PFSK-1 (cell line): Measurements from ENCODE around the gene DUOX2.

Source experiments
- POLR2AphosphoS5 ChIP-seq: IDR thresholded peaks from 2 replicates; pipeline ENCODE4 v1.6.1; 2012; ENCODE audit warnings: low read depth, mild to moderate bottlenecking, control low read depth, low read length, moderate library complexity
- SIN3A ChIP-seq: IDR thresholded peaks from 2 replicates; pipeline ENCODE4 v1.6.1; 2012; ENCODE audit warnings: mild to moderate bottlenecking, low read length, moderate library complexity, borderline replicate concordance; ENCODE audit not compliant: insufficient read depth

- TF ChIP-seq POLR2AphosphoS5: no peak
- no peak for TF ChIP-seq SIN3A
Observed at GRCh38 chr15:45162771-45163507, 49.0 kb upstream of the DUOX2 start.
